Left cardiac atrium (tissue), 4 donors: ENCODE results near the gene RWDD1. TPM values are rescaled to one million over a fixed set of nuclear protein-coding genes. Genes with fewer than 3 reads are reported as not detected.
A peak's percentile ranks its signal among the peaks of the same experiment; 100 is the strongest.

Experiments
- ATAC-seq, 2 donors: fragments of 200-7000 bp; cut with Tn5 transposase; one replicate each; pipeline ENCODE4 v1.9.1; 2020; ENCODE audit warnings: mild to moderate bottlenecking in 2 of 2, moderate library complexity in 2 of 2
- DNase-seq: peaks from one replicate; pipeline ENCODE4 v3.0.0-alpha.2; 2020
- intact Hi-C, 2 donors: fragments of 100-400 bp; cut with DNase I; formaldehyde crosslinking; loops; one replicate each; pipeline versions ENCODE4 v1.14.1 to v1.15.1; 2022 to 2023
- long read RNA-seq: library from polyadenylated mRNA; unstranded; transcript quantifications from one replicate; pipeline ENCODE4 v2.0.0, GENCODE V29; 2021
- total RNA-seq, 2 donors: library from RNA; stranded (reverse); fragmentation: NEBNext Ultra II Directional; extraction: Animal tissue kit (Norgen Biotek cat#: 25700); gene quantifications; one replicate each; pipeline ENCODE4 v1.2.1, GENCODE V29; 2021
- donor health status: DM: no; HTN: yes; CAD: no.
- donor health status: DM: no; HTN: yes; CAD: no; lungs with severe emphysema.
- donor health status: DM: yes; HTN: yes; CAD: no.
- donor health status: Dilated cardiomyopathy.

Gene RWDD1
- 10 to 100 TPM; 52.7 to 61.5 TPM for total RNA-seq
- long read RNA-seq, full-length matches to known transcripts = 4 of 12 reads
- long read RNA-seq, partial matches to known transcripts = 5 of 12 reads
- long read RNA-seq, other reads (novel, unspliced or antisense) = 3 of 12 reads

DNA sequence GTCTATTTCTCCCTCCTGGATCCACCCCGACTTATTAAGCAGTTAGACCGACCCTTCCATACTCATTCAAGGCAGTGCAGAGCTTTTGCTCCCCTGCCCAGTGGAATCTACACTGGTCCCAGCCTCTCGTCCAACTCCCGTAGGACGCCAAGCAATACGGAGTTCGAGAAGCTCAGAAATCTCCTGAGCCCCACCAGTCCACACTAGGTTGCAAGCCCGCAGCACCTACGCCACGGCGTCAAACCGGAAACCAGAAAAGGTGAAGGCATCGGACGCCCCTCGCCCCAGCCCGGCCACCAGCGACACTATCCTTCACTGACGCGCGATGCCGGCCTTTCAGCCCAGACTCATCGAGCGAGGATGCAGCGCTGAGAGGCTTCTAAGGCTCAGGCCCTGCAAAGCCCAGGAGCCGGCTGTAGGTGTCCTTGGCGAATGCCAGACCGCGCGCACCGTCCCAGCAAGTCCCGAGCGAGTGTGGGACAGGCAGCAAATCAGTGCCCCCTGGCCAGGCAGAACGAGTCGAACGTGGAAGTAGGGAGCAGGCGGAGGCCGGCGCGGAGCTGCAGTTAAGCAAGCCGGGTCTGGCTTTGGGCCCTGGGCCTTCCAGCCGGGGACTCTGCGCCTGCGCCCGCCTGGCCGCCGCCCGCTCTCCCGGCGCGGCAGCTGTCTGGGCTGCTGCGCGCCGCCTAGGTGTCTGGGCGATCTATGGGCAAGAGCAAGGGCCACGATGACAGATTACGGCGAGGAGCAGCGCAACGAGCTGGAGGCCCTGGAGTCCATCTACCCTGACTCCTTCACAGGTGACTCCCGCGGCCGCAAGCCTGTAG, at the start of gene RWDD1:
Gene RWDD1 (plus strand): TSS at position 649 of the 827 bp plus-strand sequence. CDS start 79 bp downstream, at position 728.
- intact Hi-C loops = no loop called here
- ATAC-seq (peak; percentile 97 to 98), DNase-seq (peak; percentile 99)

DNA sequence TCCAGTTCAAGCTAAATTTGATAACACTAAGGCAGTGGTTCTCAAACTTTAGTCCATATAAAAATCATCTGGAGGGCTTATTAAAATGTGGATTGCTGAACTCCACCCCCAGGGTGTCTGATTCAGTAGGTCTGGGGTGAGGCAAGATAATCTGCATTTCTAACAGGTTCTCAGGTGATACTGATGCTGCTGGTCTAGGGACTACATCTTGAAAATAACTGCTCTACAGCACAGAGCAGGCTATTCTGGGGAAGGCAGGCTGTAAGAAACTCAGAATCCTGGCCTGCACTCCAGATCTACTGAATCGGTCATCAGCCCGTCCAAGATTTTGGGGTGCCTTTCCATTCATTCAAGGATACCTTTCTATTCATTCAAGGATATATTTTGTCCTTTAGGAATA, 48.4 kb upstream of the RWDD1 start:
- no peak for ATAC-seq
- DNase-seq = no peak
- intact Hi-C loops = no loop called here

DNA sequence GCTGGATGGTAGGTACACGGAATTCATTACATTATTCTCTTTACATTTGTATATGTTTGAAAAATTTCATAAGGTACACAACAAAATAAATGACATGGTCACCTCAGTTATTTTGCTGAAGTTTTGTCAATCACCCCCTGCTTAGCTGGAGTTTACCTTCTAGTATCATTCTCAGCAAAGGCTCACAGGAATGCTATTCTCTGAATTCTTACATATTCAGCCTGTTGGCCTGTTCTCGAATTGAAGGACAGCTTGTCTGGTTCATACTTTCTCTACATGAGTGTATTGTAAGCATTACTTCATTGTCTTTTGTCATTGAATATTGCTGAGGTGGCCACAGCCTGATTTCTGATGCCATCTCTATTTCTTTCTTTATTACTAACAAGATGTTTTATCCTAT, 47.1 kb upstream of the RWDD1 start:
- no peak for ATAC-seq
- DNase-seq = no peak
- intact Hi-C loops = no loop called here

DNA sequence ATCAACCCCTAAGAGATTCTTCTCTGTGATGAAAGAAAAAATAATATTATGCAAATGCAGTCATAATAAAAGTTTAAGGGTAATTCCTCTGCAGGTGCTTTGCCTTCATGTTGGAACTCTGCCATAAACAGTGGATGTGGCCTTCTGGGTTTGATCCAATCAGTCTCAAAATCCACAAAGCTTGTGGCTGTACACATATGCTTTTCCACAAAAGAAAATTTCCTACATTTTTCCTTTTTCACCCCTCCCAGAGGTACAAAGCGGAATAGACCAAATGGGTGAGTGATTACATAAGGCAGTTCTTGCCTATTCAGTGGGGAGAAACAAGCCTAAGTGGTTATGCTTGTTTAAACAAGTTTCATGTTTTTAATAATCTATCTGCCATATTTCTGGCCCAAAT, 43.2 kb upstream of the RWDD1 start:
- intact Hi-C loops = no loop called here
- ATAC-seq (no peak), DNase-seq (no peak)

GRCh38 chr6:116528780-116529179, 42.5 kb upstream of the RWDD1 start:
- DNase-seq = no peak
- peak in 1 of 2 donors; percentile 30 for ATAC-seq
- intact Hi-C loops = no loop called here

DNA sequence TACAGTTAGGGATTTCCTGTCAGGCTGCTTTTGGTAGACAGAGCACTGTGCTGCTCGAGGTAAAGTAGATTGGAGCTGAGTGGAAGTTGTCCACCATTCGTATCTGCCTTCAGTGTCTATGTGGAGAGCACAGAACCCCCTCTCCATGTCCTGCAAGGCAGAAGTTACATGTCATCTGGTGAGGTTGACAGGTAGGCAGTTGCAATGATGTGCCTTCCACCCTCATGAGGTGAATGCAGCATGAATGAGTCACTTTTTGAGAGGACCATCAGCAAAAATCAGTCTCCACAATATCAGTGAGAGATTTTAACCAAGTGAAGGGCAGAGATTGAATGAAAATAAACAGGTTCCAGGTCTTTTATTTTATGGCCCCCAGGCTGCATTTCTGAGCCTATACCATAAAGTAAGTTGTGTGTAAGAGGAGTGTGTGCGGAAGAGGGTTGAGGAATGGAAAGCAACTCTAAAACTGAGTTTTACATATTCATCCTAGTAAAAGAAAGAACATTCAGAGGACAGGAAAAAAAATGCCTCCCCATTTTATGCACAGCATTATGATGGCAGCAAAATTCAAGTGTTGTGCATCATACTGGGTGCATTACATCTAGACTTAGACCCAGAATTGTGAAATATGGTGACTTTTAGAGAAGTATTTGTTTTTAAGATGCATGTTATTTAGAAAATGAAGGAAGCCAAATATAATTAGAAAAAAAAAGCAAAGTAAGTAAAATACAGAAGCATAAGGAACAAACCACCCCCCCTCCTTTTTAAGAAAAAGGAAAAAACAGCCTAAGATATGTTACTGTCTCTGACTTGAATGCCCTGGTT, 41.6 kb upstream of the RWDD1 start:
- no peak for DNase-seq
- ATAC-seq = no peak
- intact Hi-C loops = loop anchor here (5.0 to 10.0 kb wide), 4 partner anchors 85 to 312 kb away; no protein-coding TSS in a partner anchor

DNA sequence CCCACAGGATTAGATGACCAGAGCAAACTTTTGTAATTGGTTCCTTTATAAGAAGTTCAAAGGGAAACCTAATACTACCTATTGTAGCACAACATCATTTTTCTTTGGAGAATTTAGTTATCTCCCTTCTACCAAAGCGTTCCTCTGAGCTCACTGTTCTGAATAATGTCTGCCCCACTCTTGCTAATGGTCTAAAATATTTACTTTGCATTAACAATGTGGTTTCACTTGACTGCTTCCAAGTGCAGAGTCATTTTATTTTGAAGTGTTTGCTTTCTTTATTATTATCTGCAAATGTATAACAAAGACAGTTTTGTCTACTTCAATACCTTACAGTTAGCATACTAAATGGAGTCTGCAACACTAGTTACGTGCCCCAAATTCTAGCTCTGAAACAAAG, 40.9 kb upstream of the RWDD1 start:
- DNase-seq (no peak), ATAC-seq (no peak)
- intact Hi-C loops = loop anchor here (5.0 to 10.0 kb wide), 4 partner anchors 86 to 313 kb away; no protein-coding TSS in a partner anchor

DNA sequence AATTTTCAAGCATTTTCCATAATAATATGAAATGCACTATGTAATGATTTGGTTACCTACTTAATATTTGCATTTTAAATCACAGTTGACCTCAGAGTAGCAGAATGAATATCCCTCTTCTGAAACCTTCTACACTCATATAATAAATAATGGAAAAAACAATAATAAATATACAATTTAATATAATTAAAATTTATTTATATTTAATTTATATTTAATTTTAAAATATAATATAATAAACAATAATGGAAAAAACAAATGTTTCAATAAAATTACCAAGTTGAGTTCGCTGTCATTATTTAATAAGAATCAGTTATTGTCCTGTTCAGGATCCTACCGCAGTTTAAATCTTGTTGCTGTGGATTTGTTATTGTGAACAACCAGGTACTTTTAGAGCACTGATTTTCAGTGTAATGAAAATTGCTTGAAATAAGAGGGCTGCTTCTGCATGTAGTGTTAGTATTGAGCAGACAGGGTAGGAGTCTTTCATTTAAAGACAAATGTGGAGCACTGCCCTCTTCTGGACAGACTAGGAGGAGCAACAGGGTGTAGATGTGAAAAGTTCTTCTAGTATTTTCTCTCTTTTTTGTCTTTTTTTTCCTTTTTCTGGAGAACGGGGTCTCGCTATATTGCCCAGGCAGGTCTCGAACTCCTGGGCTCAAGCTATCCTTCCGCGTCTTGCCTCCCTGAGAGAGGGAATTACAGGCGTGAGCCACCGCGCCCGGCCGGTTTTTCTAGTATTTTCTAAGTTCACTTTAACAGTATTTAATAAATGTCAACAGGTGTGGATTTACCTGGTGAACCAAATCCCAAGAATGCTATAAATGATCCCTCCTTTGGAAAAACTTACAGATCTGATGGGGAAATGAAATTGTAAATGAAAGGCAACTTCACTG, 39.4 kb upstream of the RWDD1 start:
- intact Hi-C loops = loop anchor here (5.0 to 10.0 kb wide), 4 partner anchors 87 to 315 kb away; no protein-coding TSS in a partner anchor
- ATAC-seq (peak; percentile 87 to 89), DNase-seq (peak; percentile 48)

- ATAC-seq (no peak), DNase-seq (no peak)
- intact Hi-C loops = loop anchor here (5.0 to 10.0 kb wide), 4 partner anchors 89 to 316 kb away; no protein-coding TSS in a partner anchor
These were observed 37.9 kb upstream of the RWDD1 start for GRCh38 chr6:116533233-116533957.

DNA sequence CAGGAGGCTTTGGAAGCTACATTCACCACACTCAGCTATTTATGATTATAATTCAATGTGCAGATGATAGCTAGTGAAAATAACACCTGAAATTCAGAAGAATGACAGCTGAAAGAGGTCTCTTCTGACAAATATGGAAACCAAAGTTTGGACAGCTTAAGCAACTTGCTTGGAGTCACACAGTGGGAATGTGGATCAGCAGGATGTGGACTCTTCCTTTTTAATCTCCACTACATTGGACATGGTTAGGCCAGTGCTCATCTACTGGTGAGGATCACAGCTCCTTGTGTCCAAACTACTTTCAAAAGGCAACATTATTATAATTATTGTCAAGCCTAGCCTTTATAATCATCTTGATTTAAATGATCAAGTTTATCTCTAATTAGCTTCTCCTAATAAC, 36.2 kb upstream of the RWDD1 start:
- ATAC-seq (no peak), DNase-seq (no peak)

DNA sequence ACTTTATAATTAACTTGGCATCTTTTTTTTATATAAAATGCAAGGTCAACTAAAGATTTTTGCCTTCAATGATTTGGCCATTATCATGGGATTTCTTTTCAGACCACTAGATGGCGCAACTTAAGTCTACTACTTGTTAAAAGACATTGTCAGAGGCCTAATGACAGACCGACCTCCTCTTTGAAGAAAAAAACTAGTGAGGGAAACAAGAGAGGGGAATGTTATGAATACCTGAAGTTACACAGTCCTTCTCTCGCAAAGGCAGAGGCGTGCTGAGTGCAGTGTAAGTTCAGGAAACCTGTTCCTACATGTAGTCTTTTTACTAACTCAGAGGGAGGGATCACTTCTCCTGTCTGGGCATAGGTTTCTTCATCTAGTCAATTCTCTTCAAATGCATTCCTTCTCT, 35.1 kb upstream of the RWDD1 start:
- no peak for DNase-seq
- peak; percentile 30 to 49 for ATAC-seq
- intact Hi-C loops = loop anchor here (1.0 to 10.0 kb wide), 3 partner anchors 25 to 241 kb away; no protein-coding TSS in a partner anchor

More for the DNA sequence above, 36.2 kb upstream of the RWDD1 start:
- intact Hi-C loops = loop anchor here (10.0 kb wide), 2 partner anchors 90 to 240 kb away; no protein-coding TSS in a partner anchor

- ATAC-seq (no peak), DNase-seq (no peak)
- intact Hi-C loops = no loop called here
These were observed 28.9 kb upstream of the RWDD1 start for GRCh38 chr6:116542426-116542825.

DNA sequence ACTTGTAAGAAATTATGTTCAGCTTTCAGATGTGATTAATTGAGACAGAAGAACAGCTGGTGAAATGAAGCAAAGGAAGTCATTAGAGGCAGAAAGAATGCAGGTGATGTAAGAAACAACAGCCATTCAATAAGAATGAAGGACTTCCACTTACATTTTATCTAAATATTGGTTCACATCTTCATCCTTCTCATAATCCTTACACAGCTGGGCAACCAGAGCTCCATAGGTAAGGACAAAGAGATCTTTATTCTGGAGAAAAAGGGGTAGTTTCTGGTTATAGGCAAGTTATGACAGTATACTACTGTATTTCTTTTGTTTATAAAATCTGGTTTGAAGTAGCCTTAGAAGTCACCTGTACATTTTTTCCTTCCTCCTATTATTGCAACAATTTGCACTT, 28.2 kb upstream of the RWDD1 start:
- ATAC-seq (no peak), DNase-seq (no peak)
- intact Hi-C loops = no loop called here

DNA sequence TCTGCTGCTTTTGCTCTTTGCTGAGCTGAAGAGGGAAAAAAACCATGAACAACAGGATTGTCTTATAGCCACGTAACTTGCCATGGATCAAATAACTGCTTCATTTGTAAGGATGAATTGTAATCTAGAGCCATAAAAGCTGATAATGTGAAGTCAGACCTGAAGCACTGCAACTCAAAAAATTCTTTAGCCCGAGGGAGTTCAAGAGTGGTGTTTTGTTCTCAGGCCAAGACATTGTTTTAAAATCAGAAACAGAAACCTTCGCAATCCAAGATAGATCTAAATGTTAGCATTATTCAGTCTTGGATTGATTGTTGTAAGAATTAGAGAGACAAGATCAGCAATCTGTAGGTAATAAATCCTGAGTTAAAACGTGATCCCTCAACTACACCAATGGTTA, 25.7 kb upstream of the RWDD1 start, which contains the start of gene TRAPPC3L:
Gene TRAPPC3L (minus strand): TSS at position 34 of the 400 bp plus-strand sequence. CDS start 170 bp downstream, outside the sequence.
- intact Hi-C loops = no loop called here
- no peak for ATAC-seq

DNA sequence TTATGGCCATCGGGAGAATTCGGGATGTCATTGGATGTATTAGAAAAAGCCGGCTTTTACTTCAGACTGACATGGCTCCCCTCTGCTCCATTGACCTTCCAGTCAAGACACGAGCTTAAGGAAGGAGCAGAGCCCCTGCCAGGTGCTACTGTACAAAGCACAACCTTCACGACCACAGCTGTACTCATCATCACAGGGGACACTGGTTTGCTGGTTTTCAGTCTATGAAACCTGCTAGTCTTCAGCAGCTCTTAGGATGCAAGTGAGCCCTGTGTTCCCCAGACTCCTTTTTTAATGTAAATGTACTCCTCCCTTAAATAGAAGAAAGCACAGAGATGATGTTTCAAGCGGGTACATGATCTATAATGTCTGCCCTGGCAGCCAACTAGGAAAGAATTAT, 23.9 kb upstream of the RWDD1 start:
- no peak for ATAC-seq
- intact Hi-C loops = no loop called here
- DNase-seq = no peak

More for the DNA sequence above, 25.7 kb upstream of the RWDD1 start, which contains the start of gene TRAPPC3L:
- no peak for DNase-seq

DNA sequence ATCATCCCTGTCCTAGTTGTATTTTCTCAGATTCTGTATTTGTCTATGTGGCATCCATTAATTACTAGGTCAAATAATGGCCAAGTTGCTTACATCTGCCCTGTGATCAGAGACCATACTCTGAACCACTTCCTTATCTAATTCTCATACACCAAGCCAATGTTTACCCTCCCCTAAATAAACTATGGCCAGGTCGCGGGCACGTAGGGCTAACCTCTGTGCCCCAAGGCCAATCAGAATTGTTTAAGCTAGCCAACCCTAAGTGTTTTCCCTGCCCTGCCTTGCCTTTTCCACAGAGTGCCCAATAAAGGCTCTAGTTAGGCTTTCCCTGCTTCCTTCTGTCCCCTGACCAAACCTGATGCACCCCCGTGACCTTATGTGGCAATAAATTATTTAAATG, 20.5 kb upstream of the RWDD1 start:
- intact Hi-C loops = no loop called here
- ATAC-seq (no peak), DNase-seq (no peak)

DNA sequence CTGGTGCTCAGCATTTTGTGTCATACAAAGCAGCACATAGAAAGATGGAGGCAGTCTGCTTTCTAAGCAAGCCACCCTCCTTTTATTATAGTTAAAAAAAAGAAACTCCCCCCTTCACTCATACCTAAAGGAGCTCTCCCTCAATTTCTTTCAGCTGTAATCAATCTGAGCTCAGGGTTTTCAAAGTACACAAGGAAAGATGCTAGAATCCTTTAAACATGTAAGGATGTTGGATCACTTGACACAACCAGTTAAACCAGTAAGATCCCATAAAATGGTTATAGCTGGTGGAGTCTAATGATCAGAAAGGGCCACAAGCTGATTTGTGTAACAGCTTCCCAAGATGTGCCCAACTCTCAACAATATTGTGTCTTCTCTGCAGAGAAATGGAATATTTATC, 17.9 kb upstream of the RWDD1 start, which contains the start of gene CALHM4:
Gene CALHM4 (plus strand): TSS at position 301 of the 400 bp plus-strand sequence. CDS start 43 bp downstream, at position 344.
- intact Hi-C loops = no loop called here
- ATAC-seq = no peak
- no peak for DNase-seq

DNA sequence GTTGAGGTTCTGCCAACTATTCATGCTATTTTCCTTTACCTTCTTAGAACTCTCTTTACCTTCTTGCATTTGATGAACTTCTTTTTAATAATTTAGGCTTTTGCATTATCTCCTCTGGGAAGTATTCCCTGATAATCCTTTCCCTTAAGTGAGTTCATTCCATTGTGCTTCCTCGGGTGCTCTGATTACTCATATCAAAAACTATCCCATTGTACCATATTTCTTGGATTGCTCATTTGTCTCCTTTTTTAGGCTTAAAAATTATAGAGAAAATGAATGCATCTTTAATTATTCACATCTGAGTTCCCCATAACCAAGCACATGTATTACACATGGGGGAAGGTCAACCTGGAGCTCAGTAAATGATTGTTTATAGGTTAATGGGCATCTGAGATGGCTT, 15.2 kb upstream of the RWDD1 start:
- intact Hi-C loops = no loop called here
- ATAC-seq = no peak
- DNase-seq = no peak
